GM12891 (cell line): ENCODE data around the gene RPS6KA2.

Experiments
- DNase-seq: peaks from one replicate; pipeline ENCODE4 v3.0.0; 2011; ENCODE audit warnings: low spot score; ENCODE audit not compliant: insufficient read length
- FAIRE-seq: peaks from 2 replicates; lab custom pipeline; 2011; peaks lifted over from hg19 to GRCh38; lab: Jason Lieb, UNC
- PAX5 ChIP-seq: IDR thresholded peaks from 2 replicates; pipeline ENCODE4 v1.6.1; 2011; ENCODE audit warnings: low read length, moderate library complexity, mild to moderate bottlenecking; ENCODE audit not compliant: insufficient read depth, severe bottlenecking
- POLR2A ChIP-seq: IDR thresholded peaks from 2 replicates; pipeline ENCODE4 v1.6.1; 2011; ENCODE audit warnings: low read depth, low read length, control low read depth
- POLR2AphosphoS5 ChIP-seq: IDR thresholded peaks from 2 replicates; pipeline ENCODE4 v1.6.1; 2011; ENCODE audit warnings: low read depth, low read length, control low read depth
- POU2F2 ChIP-seq: IDR thresholded peaks from 2 replicates; pipeline ENCODE4 v1.6.1; 2011; ENCODE audit warnings: low read depth, mild to moderate bottlenecking, control low read depth, low read length, moderate library complexity
- SPI1 ChIP-seq: IDR thresholded peaks from 2 replicates; pipeline ENCODE4 v1.6.1; 2011; ENCODE audit warnings: low read depth, low read length, control low read depth
- TAF1 ChIP-seq: IDR thresholded peaks from 2 replicates; pipeline ENCODE4 v1.6.1; 2011; ENCODE audit warnings: low read depth, low read length, control low read depth

Gene RPS6KA2

GRCh38 chr6:166508726-166509125, 118.3 kb downstream of the RPS6KA2 start:
- TF ChIP-seq POLR2AphosphoS5 = no peak
- FAIRE-seq (no peak), DNase-seq (no peak)

GRCh38 chr6:166507809-166508564, 119.1 kb downstream of the RPS6KA2 start:
- DNase-seq (no peak), FAIRE-seq (no peak)
- TF ChIP-seq SPI1 = no peak
- no peak for TF ChIP-seq PAX5
- TF ChIP-seq POLR2AphosphoS5 = no peak
- TF ChIP-seq POLR2A = no peak
- no peak for TF ChIP-seq TAF1
- TF ChIP-seq POU2F2 = no peak

DNA sequence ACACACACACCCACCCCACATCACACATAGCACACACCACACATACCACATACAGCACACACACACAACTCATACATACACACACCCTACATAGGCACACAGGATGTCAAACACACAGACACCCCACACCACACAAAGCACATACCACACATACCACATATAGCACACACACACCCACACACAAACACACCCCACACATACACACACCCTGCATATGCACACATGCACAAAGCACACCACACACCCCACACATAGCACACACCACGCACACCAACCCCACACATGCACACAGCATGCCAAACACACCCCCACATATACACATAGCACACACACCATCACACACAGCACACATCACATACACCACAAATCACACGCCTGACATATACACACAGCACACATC, 119.7 kb downstream of the RPS6KA2 start:
- FAIRE-seq = peak; percentile 88
- DNase-seq = no peak
- no peak for TF ChIP-seq TAF1
- no peak for TF ChIP-seq POLR2A
- TF ChIP-seq POU2F2 = no peak
- TF ChIP-seq POLR2AphosphoS5 = no peak
- no peak for TF ChIP-seq SPI1
- no peak for TF ChIP-seq PAX5

GRCh38 chr6:166505133-166505905, 121.7 kb downstream of the RPS6KA2 start:
- no peak for DNase-seq
- FAIRE-seq = no peak
- TF ChIP-seq POLR2A = no peak
- no peak for TF ChIP-seq TAF1
- TF ChIP-seq PAX5 = no peak
- TF ChIP-seq POU2F2 = no peak

DNA sequence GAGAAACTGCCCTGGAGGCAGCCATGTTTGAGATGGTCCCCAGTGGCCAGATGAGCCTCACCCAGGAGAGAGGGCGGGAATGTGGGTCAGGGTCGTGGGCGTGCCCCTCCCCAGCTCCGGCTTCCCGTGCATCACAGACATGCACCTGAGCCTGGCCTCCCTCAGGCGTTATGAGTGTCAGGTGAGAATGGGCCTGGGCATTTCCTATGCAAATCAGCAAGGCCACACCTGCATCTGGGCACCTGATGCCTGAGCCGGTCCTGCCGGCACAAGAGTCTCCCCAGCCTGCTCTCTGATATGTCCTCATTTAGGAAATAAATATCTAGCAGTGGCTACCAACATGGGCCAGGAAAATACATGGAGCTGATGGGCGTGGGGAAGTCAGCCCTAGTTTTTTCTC, 123.0 kb downstream of the RPS6KA2 start:
- FAIRE-seq (no peak), DNase-seq (no peak)
- TF ChIP-seq SPI1 = no peak
- no peak for TF ChIP-seq POU2F2
- TF ChIP-seq POLR2AphosphoS5 = no peak
- TF ChIP-seq TAF1 = no peak
- no peak for TF ChIP-seq PAX5
- TF ChIP-seq POLR2A = no peak

GRCh38 chr6:166503167-166503744, 123.8 kb downstream of the RPS6KA2 start:
- TF ChIP-seq POLR2A = no peak
- no peak for TF ChIP-seq PAX5
- no peak for TF ChIP-seq POU2F2
- TF ChIP-seq POLR2AphosphoS5 = no peak
- no peak for TF ChIP-seq TAF1
- TF ChIP-seq SPI1 = no peak
- FAIRE-seq (no peak), DNase-seq (no peak)

DNA sequence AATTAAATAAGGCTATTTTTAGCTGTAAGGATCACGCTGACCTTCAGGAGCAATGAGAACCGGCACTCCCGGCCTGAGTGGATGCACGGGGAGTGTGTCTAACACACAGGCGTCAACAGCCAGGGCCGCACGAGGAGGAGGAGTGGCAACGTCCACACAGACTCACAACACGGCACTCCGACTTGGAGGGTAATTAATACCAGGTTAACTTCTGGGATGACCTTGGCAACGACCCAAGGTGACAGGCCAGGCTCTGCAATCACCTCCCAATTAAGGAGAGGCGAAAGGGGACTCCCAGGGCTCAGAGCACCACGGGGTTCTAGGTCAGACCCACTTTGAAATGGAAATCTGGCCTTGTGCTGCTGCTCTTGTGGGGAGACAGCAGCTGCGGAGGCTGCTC, 124.6 kb downstream of the RPS6KA2 start:
- no peak for DNase-seq
- no peak for FAIRE-seq
- TF ChIP-seq PAX5 = no peak
- no peak for TF ChIP-seq POLR2A
- TF ChIP-seq POLR2AphosphoS5 = no peak
- no peak for TF ChIP-seq POU2F2
- TF ChIP-seq SPI1 = no peak
- TF ChIP-seq TAF1 = no peak

- DNase-seq (no peak), FAIRE-seq (no peak)
- TF ChIP-seq SPI1 (no peak), POLR2AphosphoS5 (no peak), POU2F2 (no peak), POLR2A (no peak), TAF1 (no peak), PAX5 (no peak)
Observed at GRCh38 chr6:166501246-166501645, 125.8 kb downstream of the RPS6KA2 start.

GRCh38 chr6:166500246-166500645, 126.8 kb downstream of the RPS6KA2 start:
- DNase-seq = no peak
- no peak for TF ChIP-seq POU2F2
- TF ChIP-seq POLR2AphosphoS5 = no peak
- no peak for TF ChIP-seq TAF1
- TF ChIP-seq POLR2A = no peak
- no peak for TF ChIP-seq SPI1
- FAIRE-seq = peak; percentile 45
